Renal pelvis (tissue), 4 donors: ENCODE results near the gene KCNQ2. TPM values are rescaled to one million over a fixed set of nuclear protein-coding genes. Genes with fewer than 3 reads are reported as not detected.
A peak's percentile ranks its signal among the peaks of the same experiment; 100 is the strongest.

Experiments used
- DNase-seq: peaks from one replicate; pipeline ENCODE4 v3.0.0-alpha.2; 2013
- polyA plus RNA-seq, 3 donors: library from polyadenylated mRNA; unstranded; fragments of 120-200 nt; gene quantifications; one replicate each; pipeline ENCODE4 v1.2.1, GENCODE V29; 2013; ENCODE audit not compliant: insufficient read length in 3 of 3

Gene KCNQ2
- polyA plus RNA-seq, 3 donors = 7.1 to 8.9 (median 8.1) TPM

GRCh38 chr20:63440366-63440955 is 32.0 kb downstream of the KCNQ2 start:
- no peak for DNase-seq

GRCh38 chr20:63439866-63440265 is 32.6 kb downstream of the KCNQ2 start:
- no peak for DNase-seq

GRCh38 chr20:63438121-63438520 is 34.3 kb downstream of the KCNQ2 start:
- no peak for DNase-seq

- DNase-seq = no peak
These were observed 36.9 kb downstream of the KCNQ2 start for GRCh38 chr20:63435552-63435951.

- DNase-seq = peak; percentile 84
These were observed 37.7 kb downstream of the KCNQ2 start for GRCh38 chr20:63434599-63435378.

GRCh38 chr20:63433756-63434531 is 38.5 kb downstream of the KCNQ2 start:
- no peak for DNase-seq

GRCh38 chr20:63433351-63433750 is 39.1 kb downstream of the KCNQ2 start:
- DNase-seq = no peak

GRCh38 chr20:63432577-63433325 is 39.7 kb downstream of the KCNQ2 start:
- no peak for DNase-seq

GRCh38 chr20:63431944-63432343 is 40.5 kb downstream of the KCNQ2 start:
- no peak for DNase-seq

GRCh38 chr20:63430891-63431290 is 41.6 kb downstream of the KCNQ2 start:
- DNase-seq = no peak

GRCh38 chr20:63429992-63430391 is 42.5 kb downstream of the KCNQ2 start:
- no peak for DNase-seq

GRCh38 chr20:63428906-63429575 is 43.4 kb downstream of the KCNQ2 start:
- DNase-seq = no peak

GRCh38 chr20:63427724-63428330 is 44.6 kb downstream of the KCNQ2 start:
- no peak for DNase-seq

GRCh38 chr20:63427206-63427605 is 45.2 kb downstream of the KCNQ2 start:
- DNase-seq = no peak

GRCh38 chr20:63425846-63426485 is 46.5 kb downstream of the KCNQ2 start:
- DNase-seq = no peak

GRCh38 chr20:63424613-63425012 is 47.8 kb downstream of the KCNQ2 start:
- no peak for DNase-seq

- no peak for DNase-seq
These were observed 48.7 kb downstream of the KCNQ2 start for GRCh38 chr20:63423751-63424150.

GRCh38 chr20:63422653-63423052 is 49.8 kb downstream of the KCNQ2 start:
- no peak for DNase-seq

GRCh38 chr20:63421913-63422312 is 50.5 kb downstream of the KCNQ2 start:
- DNase-seq = no peak

GRCh38 chr20:63421094-63421692 is 51.3 kb downstream of the KCNQ2 start:
- no peak for DNase-seq
